H9 (cell line): Measurements from ENCODE around the gene XIRP1. TPM values are rescaled to one million over a fixed set of nuclear protein-coding genes. Genes with fewer than 3 reads are reported as not detected.

ENCODE experiments used
- DNase-seq: peaks from one replicate; pipeline ENCODE4 v3.0.0-alpha.2; 2017
- H2AFZ ChIP-seq: one replicate; pipeline ENCODE4 v1.6.1; 2013; ENCODE audit warnings: mild to moderate bottlenecking, low read length, control low read depth, moderate library complexity
- H2AK5ac ChIP-seq: 2 replicates; pipeline ENCODE4 v1.6.1; 2013; ENCODE audit warnings: low read length, control low read depth, mixed read lengths; ENCODE audit not compliant: insufficient read length
- H2BK120ac ChIP-seq: one replicate; pipeline ENCODE4 v1.6.1; 2013; ENCODE audit warnings: low read depth, mild to moderate bottlenecking, low read length, control low read depth, inconsistent platforms; ENCODE audit not compliant: poor library complexity, severe bottlenecking
- H2BK12ac ChIP-seq: 2 replicates; pipeline ENCODE4 v1.6.1; 2013; ENCODE audit warnings: low read length, control low read depth, mixed read lengths, low read depth; ENCODE audit not compliant: insufficient read length
- H2BK15ac ChIP-seq: 2 replicates; pipeline ENCODE4 v1.6.1; 2013; ENCODE audit warnings: low read depth, low read length, control low read depth
- H2BK20ac ChIP-seq: one replicate; pipeline ENCODE4 v1.6.1; 2013; ENCODE audit warnings: low read depth, mild to moderate bottlenecking, low read length, control low read depth, inconsistent platforms; ENCODE audit not compliant: poor library complexity, severe bottlenecking
- H2BK5ac ChIP-seq: 2 replicates; pipeline ENCODE4 v1.6.1; 2013; ENCODE audit warnings: low read length, control low read depth, mixed read lengths; ENCODE audit not compliant: insufficient read length
- H3K14ac ChIP-seq: 2 replicates; pipeline ENCODE4 v1.6.1; 2013; ENCODE audit warnings: low read length, control low read depth; ENCODE audit not compliant: insufficient read depth
- H3K18ac ChIP-seq: 2 replicates; pipeline ENCODE4 v1.6.1; 2013; ENCODE audit warnings: low read depth, mild to moderate bottlenecking, mixed read lengths, low read length, control low read depth; ENCODE audit not compliant: insufficient read length
- H3K23ac ChIP-seq: 2 replicates; pipeline ENCODE4 v1.6.1; 2013; ENCODE audit warnings: low read length, control low read depth, mixed read lengths, low read depth; ENCODE audit not compliant: insufficient read length
- H3K23me2 ChIP-seq: 2 replicates; pipeline ENCODE4 v1.6.1; 2013; ENCODE audit warnings: low read depth, mild to moderate bottlenecking, mixed read lengths, low read length, control low read depth; ENCODE audit not compliant: insufficient read length, poor library complexity, severe bottlenecking
- H3K27ac ChIP-seq: 2 replicates; pipeline ENCODE4 v1.5.1; 2013; ENCODE audit warnings: low read length, control low read depth, mixed read lengths, low read depth; ENCODE audit not compliant: insufficient read length
- H3K27me3 ChIP-seq: 2 replicates; pipeline ENCODE4 v1.6.1; 2013; ENCODE audit warnings: low read length, control low read depth, inconsistent platforms; ENCODE audit not compliant: insufficient read depth
- H3K4ac ChIP-seq: 2 replicates; pipeline ENCODE4 v1.6.1; 2013; ENCODE audit warnings: low read depth, mild to moderate bottlenecking, control low read depth, inconsistent platforms, low read length, moderate library complexity
- H3K4me1 ChIP-seq: 2 replicates; pipeline ENCODE4 v1.6.1; 2013; ENCODE audit warnings: low read length, control low read depth, inconsistent platforms; ENCODE audit not compliant: insufficient read depth
- H3K4me2 ChIP-seq: 2 replicates; pipeline ENCODE4 v1.6.1; 2013; ENCODE audit warnings: low read length, control low read depth, mixed read lengths; ENCODE audit not compliant: insufficient read length, insufficient read depth
- H3K56ac ChIP-seq: 2 replicates; pipeline ENCODE4 v1.6.1; 2013; ENCODE audit warnings: low read depth, mild to moderate bottlenecking, mixed read lengths, low read length, control low read depth; ENCODE audit not compliant: insufficient read length
- H3K79me1 ChIP-seq: 2 replicates; pipeline ENCODE4 v1.6.1; 2013; ENCODE audit warnings: low read depth, mild to moderate bottlenecking, moderate library complexity, low read length, control low read depth, inconsistent platforms; ENCODE audit not compliant: insufficient read depth, poor library complexity, severe bottlenecking
- H3K79me2 ChIP-seq: 2 replicates; pipeline ENCODE4 v1.6.1; 2013; ENCODE audit warnings: low read length, control low read depth, inconsistent platforms; ENCODE audit not compliant: insufficient read depth
- H3K9ac ChIP-seq: 2 replicates; pipeline ENCODE4 v1.6.1; 2013; ENCODE audit warnings: low read length, control low read depth, mixed read lengths; ENCODE audit not compliant: insufficient read length; ENCODE audit errors: extremely low read depth
- H3K9me3 ChIP-seq: one replicate; pipeline ENCODE4 v1.6.1; 2013; ENCODE audit warnings: low read depth, low read length, inconsistent platforms; ENCODE audit not compliant: control insufficient read depth
- H3T11ph ChIP-seq: one replicate; pipeline ENCODE4 v1.6.1; 2013; ENCODE audit warnings: mild to moderate bottlenecking, low read length, control low read depth, inconsistent platforms
- H4K20me1 ChIP-seq: one replicate; pipeline ENCODE4 v1.6.1; 2013; ENCODE audit not compliant: control insufficient read depth, insufficient read length, insufficient read depth
- H4K5ac ChIP-seq: 2 replicates; pipeline ENCODE4 v1.6.1; 2013; ENCODE audit warnings: low read depth, mild to moderate bottlenecking, mixed read lengths, low read length, control low read depth; ENCODE audit not compliant: insufficient read length
- H4K8ac ChIP-seq: replicated peaks from 2 replicates; pipeline ENCODE4 v1.6.1; 2013; ENCODE audit warnings: low read length, control low read depth, mixed read lengths, low read depth; ENCODE audit not compliant: insufficient read length
- H4K91ac ChIP-seq: 2 replicates; pipeline ENCODE4 v1.6.1; 2013; ENCODE audit warnings: low read depth, mild to moderate bottlenecking, moderate library complexity, mixed read lengths, low read length, control low read depth; ENCODE audit not compliant: insufficient read length
- H3K27ac Mint-ChIP-seq, 3 experiments: 2 replicates in 2 of 3; 3 replicates in 1 of 3; pipeline ENCODE4 v1.8.0; 2020 to 2021; ENCODE audit warnings: mixed read lengths in 3 of 3, mild to moderate bottlenecking in 1 of 3, moderate library complexity in 1 of 3
- H3K27me3 Mint-ChIP-seq: 2 replicates; pipeline ENCODE4 v1.8.0; 2021; ENCODE audit warnings: low read depth, mild to moderate bottlenecking, moderate library complexity, mixed read lengths
- H3K36me3 Mint-ChIP-seq, 3 experiments: 2 replicates in 2 of 3; 3 replicates in 1 of 3; pipeline ENCODE4 v1.8.0; 2020 to 2021; ENCODE audit warnings: low read depth in 3 of 3, mixed read lengths in 3 of 3; ENCODE audit not compliant: insufficient read depth in 1 of 3
- H3K4me1 Mint-ChIP-seq, 2 experiments: 2 replicates each; pipeline ENCODE4 v1.8.0; 2020; ENCODE audit warnings: mixed read lengths in 2 of 2
- H3K4me3 Mint-ChIP-seq, 2 experiments: 2 replicates in 1 of 2; 3 replicates in 1 of 2; pipeline ENCODE4 v1.8.0; 2020 to 2021; ENCODE audit warnings: mild to moderate bottlenecking in 2 of 2, mixed read lengths in 2 of 2, moderate library complexity in 1 of 2
- H3K9me3 Mint-ChIP-seq, 2 experiments: 2 replicates in 1 of 2; 3 replicates in 1 of 2; pipeline ENCODE4 v1.8.0; 2020; ENCODE audit warnings: mild to moderate bottlenecking in 2 of 2, mixed read lengths in 2 of 2, moderate library complexity in 1 of 2
- WGBS: extraction: QIAGEN DNeasy Blood & Tissue Kit; methylation state at CpG from one replicate; pipeline ENCODE4 v1.1.7; 2013; ENCODE audit warnings: missing lambda C conversion rate, low lambda C conversion rate, mixed read lengths; ENCODE audit not compliant: insufficient read length; ENCODE audit errors: extremely low coverage; 5-methylcytosine and 5-hydroxymethylcytosine counted together
- total RNA-seq: library from RNA; stranded (reverse); gene quantifications from 2 replicates; pipeline ENCODE4 v1.2.1, GENCODE V29; 2021
- TF ChIP-seq, protein P1 (sequence below): fragments of 200-600 bp; sonication (generic); conservative IDR thresholded peaks from 3 replicates; pipeline ENCODE4 v1.8.0; 2021; ENCODE audit warnings: antibody characterized with exemption, mild to moderate bottlenecking

XIRP1 gene
- total RNA-seq, 1 experiment from 2014 or later = not detected

DNA sequence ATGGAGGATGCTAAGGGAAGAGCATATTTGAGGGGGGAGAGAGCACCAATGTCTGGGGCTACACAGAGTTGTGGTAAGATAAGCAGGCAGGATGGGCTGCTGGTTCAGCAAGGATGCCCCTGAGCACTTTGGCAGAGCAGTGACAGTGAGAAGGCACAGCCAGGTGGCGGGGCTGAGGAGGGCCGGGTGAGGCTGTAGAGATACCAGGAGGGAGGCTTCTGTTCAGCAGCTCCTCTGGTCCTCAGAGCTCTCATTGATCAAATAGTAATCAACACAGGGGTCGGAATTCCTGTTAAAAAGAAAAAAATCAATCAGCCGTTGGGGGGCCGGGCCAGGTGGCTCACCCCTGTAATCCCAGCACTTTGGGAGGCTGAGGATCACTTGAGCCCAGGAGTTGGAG is 11.5 kb upstream of the XIRP1 start:
- H3K4me3 Mint-ChIP-seq = no peak overlapping the region
- H3K4me2 ChIP-seq = no peak overlapping the region
- no CpG with 5 or more reads among the region's 5 CpGs for WGBS
- no peak overlapping the region for H3K4ac ChIP-seq
- H2BK15ac ChIP-seq = no peak overlapping the region
- H2AK5ac ChIP-seq = no peak overlapping the region
- no peak overlapping the region for H3K14ac ChIP-seq
- H2BK120ac ChIP-seq = no peak overlapping the region
- no peaks in the 10 kb centered on the region for H3K79me1 ChIP-seq
- H3K9me3 ChIP-seq = no peaks in the 10 kb centered on the region
- no peaks in the 10 kb centered on the region for H3K23me2 ChIP-seq
- H3K56ac ChIP-seq = no peak overlapping the region
- no peaks in the 10 kb centered on the region for H3K27me3 ChIP-seq
- H3K27ac ChIP-seq = no peak overlapping the region
- DNase-seq = no peak
- no peak overlapping the region for H2BK20ac ChIP-seq
- H3K9ac ChIP-seq = no peak overlapping the region
- no peaks in the 10 kb centered on the region for H3K4me1 ChIP-seq
- no peak overlapping the region for H3K27ac Mint-ChIP-seq
- no peak overlapping the region for H3T11ph ChIP-seq
- H4K8ac ChIP-seq = no peak overlapping the region
- no peaks in the 10 kb centered on the region for H4K20me1 ChIP-seq
- peaks cover 18% of the 10 kb centered on the region in 2 experiments for H3K4me1 Mint-ChIP-seq
- H3K9me3 Mint-ChIP-seq = 0 out of 5 replicates have a peak, but pooled peaks cover 0 to 3% of the 10 kb centered on the region in 2 experiments
- no peaks in the 10 kb centered on the region for H3K79me2 ChIP-seq
- no peak overlapping the region for H3K23ac ChIP-seq
- H4K5ac ChIP-seq = no peak overlapping the region
- H3K18ac ChIP-seq = no peak overlapping the region
- no peak overlapping the region for H4K91ac ChIP-seq
- peaks cover 17% of the 10 kb centered on the region for H3K27me3 Mint-ChIP-seq
- no peak overlapping the region for H2BK5ac ChIP-seq
- H2BK12ac ChIP-seq = no peak overlapping the region
- H2AFZ ChIP-seq = no peak overlapping the region
- TF ChIP-seq, protein P1, sequence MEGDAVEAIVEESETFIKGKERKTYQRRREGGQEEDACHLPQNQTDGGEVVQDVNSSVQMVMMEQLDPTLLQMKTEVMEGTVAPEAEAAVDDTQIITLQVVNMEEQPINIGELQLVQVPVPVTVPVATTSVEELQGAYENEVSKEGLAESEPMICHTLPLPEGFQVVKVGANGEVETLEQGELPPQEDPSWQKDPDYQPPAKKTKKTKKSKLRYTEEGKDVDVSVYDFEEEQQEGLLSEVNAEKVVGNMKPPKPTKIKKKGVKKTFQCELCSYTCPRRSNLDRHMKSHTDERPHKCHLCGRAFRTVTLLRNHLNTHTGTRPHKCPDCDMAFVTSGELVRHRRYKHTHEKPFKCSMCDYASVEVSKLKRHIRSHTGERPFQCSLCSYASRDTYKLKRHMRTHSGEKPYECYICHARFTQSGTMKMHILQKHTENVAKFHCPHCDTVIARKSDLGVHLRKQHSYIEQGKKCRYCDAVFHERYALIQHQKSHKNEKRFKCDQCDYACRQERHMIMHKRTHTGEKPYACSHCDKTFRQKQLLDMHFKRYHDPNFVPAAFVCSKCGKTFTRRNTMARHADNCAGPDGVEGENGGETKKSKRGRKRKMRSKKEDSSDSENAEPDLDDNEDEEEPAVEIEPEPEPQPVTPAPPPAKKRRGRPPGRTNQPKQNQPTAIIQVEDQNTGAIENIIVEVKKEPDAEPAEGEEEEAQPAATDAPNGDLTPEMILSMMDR = no peak
- H3K36me3 Mint-ChIP-seq = no peaks in the 10 kb centered on the region
